Stimulated activated CD4-positive, alpha-beta T cell treated with anti-CD3 and anti-CD28 coated beads, Interleukin-4, amount 100 ng/mL, for 1 hour (primary cell): ENCODE measurements around the gene CMTM4.
A peak's percentile ranks its signal among the peaks of the same experiment; 100 is the strongest.

Experiments
- DNase-seq: peaks from one replicate; pipeline ENCODE4 v3.0.0-alpha.2; 2020

Gene CMTM4

DNA sequence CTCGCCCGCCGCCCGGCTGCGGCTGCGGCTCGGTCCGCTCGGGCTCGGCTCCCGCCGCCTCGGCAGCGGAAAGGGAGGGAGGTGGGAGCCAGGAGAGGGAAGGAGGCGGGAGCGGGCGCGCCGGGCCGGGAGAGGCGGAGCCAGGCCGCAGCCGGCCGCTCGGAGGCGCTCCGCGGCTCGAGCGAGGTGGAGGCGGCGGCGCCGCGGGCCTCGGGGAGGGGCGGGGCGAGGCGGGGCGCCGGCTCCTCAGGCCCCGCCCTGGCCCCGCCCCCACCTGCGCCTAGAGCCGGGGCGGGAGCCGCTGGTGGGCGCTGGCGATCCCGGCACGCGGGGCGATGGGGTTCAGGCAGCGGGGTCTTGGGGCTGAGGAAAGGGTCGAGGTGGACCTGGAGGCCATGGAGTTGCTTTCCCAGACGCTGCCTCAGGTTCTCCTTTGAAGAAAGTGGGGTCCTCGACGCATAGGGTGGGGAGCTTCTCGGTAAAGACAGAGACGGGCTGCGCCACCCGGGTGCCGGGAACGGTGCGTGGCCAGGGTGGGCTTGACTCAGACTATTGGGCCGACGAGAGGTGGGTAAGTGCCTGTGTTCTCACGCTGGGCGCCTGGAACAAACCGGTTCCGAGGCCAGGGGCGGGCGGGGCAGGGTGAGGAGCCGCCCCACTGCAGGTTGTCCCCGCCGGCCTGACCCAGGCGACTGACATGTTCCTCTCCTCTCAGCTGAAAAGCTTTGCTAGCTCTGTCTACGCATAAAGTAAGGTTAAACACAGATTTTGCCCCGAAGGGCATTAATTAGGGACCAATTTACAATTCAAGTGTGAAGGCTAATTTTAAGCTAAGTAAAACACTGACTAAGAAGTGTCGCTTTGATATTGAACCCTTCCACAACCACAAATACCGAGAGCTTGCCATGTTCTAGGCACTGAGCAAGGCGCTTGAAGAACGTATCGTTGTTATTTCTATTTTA is at the start of gene CMTM4:
Gene CMTM4 (minus strand): TSS at position 75 of the 962 bp plus-strand sequence. CDS start 218 bp downstream, outside the sequence.
- DNase-seq = peak; percentile 81

- no peak for DNase-seq
Observed at GRCh38 chr16:66746048-66746447, 49.5 kb upstream of the CMTM4 start.

DNA sequence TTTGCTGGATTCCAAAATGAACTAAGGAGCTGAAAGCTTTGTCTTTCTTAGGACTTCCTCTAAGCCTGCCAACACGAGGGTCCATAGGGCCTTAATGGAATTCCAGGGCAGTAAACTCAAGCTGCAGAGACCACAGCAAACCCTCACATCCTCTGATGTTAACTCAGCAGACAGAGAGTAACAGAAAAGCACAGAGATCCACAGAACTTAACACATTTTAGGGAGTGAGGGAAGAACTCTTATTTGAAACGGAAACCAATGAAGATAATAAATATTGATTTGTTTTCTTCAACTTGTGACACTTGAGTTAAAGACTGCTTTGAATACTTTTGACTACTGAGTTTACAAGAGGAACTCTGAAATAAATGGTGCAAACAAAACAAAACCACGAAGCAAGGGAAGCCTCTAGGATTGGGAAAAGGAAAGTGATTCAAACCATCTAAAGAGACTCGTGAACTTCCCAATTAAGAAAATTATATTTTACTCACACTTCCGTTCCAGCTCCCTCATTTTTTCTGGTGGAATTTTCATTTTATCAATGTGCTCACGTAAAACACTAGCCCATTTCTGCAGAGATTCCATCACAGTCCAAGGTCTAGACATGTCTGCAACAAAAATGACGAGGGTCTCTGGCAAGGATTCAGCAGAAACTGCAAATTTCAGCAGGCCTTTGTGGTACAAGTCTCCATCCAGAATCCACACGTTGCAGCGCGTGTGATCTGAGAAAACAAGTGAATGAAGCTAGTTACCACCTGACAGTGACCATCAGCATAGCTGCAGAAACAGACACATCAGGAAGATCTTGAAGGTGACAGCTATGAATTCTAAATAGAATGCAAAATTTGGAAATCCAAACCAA is 45.6 kb upstream of the CMTM4 start:
- no peak for DNase-seq

DNA sequence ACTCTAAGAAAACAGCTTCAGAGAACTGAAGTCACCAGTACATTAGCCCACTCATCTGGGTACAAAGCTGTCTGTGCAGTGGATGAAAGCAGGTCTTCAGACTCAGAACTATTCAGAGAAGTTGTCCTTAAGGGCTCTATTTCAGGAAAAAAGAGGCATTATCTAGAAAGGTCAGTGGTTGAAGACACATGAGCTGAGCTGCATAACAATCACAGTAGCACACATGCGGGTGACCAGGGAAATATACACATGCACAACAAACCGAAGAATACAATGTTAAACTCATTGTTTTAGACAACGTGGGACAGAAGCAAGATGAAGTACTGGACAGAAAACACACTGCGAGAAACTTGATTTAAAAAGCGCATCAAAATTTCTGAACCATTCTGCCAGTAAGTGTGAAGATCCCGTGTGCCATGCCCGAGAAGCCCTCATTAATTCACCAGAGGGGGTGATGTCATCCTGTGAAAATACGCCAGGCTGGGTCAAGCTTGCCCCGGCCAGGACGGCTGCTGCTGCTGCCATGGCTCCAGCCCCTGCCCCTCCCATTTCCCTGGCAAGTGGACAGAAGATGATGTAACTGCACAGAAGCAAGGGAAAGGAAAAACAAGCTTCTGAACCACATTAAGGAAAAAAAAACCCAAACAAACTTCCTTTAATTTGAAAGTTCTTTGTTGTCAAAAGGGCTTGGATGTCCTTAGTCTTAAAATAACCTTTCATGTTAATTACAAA is 44.8 kb upstream of the CMTM4 start:
- DNase-seq = no peak

- DNase-seq = no peak
Observed at GRCh38 chr16:66740533-66740932, 44.0 kb upstream of the CMTM4 start.

DNA sequence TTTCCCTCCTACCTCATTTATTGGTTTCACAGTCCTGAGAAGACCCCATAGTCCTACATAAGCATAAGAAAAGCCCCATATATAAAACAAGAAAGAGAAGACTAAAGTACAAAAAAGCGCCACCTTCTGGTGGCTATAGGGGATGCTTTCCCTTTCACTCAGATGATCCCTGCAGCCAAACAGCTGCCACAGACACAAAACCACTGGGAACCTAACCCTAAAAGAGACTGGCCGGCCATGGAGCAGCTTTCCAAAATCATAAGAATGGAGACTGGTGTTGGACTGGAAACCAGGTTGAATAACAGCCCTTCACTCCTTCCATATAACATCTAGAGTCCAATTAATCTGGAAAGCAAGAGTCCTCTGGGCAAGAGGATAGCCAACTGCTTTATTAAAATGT is 43.5 kb upstream of the CMTM4 start:
- peak; percentile 9 for DNase-seq

- DNase-seq = no peak
Observed at GRCh38 chr16:66735891-66736290, 39.3 kb upstream of the CMTM4 start.

DNA sequence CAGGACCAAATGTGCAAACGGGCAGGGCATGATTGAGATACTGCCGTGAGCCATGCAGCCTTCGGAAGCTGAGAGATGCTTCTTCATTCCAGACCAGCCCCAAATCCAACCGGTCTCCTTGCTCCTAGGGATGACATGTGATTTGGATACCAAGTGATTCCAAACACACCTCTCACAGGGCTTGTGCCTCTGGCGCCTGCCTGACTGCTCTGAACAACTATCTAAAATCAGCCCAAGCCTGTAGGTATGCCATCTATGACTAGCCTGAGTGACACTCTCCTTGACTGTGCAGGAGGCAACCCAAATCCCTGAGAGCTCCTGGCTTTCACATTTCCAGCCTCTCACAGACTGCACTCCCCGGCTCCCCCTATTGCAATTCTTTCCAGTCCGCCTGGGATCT is 34.6 kb upstream of the CMTM4 start:
- no peak for DNase-seq

- DNase-seq = no peak
Observed at GRCh38 chr16:66728804-66729203, 32.3 kb upstream of the CMTM4 start.

DNA sequence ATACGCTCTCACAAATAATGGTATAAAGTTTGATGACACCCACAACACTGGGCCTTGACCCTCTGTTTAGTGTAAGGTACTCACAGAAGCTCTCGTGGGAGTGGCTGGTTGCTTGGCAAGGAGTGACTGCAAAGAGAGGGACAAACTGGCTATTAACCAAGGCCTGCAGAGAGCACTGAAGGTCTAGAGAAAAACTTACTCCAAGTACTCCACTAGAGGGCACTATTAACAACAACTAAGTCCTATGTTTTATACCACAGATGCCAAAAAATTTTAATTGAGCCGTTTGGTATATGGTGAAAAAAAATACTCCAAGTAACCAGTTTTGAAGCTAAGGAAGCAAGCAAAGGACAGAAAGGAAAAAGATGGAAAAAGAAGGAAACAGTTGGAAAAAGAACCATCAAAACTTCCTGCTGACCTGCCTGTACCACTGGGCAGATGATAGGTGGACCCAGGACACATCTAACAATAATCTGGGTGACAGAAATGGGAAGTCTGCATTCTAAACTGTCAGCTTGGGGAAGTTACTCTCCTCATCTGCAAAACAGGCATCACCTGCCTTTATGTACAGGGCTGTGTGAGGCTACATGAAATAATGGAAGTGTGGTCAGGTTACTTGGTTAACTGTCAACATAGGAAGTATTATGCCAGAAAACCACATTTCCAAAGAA is 31.7 kb upstream of the CMTM4 start:
- no peak for DNase-seq

DNA sequence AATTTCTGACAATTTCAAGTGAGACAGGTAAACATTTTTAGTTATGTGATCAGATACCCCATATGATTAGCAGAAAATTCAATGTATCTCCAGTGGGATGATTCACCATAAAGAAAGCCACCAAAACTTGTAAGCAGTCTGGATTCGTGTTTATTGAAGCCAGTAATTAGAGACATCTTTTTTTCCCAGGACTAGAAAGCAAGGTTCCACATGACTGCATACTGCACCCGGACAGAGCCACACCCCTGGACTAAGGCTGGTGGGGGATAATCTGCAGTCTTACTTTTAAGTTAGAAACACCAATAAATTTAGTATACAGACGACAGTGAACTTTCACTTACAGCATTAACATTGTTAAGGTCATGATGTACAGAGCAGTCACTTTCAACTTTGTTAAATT is 24.2 kb upstream of the CMTM4 start:
- no peak for DNase-seq

DNA sequence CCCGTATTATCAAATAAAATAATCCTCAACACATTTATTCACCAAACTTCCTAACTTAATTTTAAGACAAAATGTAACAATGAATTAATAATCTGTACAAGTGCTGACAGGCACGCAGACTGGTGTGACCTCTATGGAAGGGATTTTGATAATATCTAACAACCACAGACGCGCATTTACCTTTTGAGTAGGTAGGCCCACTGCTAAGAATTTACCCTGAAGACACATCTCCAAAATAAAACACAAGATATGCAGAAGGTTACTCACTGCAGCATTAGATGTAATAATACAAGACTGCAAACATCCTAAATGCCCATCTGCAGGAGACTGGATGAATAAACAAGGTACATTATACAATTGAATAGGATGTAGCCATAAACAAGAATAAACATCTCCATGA is 22.7 kb upstream of the CMTM4 start:
- DNase-seq = no peak

- DNase-seq = no peak
Observed at GRCh38 chr16:66717776-66718175, 21.2 kb upstream of the CMTM4 start.

DNA sequence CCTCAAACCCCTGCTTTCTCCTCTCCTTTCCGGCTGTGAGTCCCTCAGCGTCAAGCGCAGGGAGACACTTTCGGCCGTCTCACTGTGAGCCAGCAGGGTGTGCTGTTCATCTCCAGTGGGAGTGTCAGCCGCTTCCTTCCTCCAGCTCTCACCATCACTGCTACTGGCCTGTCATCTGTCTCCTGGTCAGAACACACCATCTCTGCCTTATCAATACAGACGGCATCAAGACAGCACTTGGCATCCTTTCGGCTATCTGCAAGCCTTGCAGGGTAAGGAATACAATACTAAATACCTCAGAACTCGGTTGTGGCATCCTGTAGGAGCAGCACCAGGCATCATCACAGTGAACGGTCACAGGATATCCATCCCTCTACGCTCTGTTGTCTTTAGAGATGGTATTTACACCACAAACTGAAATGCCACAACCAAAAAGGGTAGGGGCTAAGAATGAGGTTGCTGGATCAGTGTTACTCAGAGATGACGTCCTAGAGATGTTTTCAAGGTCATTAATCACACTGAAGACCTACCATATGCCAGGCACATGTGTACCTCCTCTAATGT is 20.7 kb upstream of the CMTM4 start:
- DNase-seq = no peak

DNA sequence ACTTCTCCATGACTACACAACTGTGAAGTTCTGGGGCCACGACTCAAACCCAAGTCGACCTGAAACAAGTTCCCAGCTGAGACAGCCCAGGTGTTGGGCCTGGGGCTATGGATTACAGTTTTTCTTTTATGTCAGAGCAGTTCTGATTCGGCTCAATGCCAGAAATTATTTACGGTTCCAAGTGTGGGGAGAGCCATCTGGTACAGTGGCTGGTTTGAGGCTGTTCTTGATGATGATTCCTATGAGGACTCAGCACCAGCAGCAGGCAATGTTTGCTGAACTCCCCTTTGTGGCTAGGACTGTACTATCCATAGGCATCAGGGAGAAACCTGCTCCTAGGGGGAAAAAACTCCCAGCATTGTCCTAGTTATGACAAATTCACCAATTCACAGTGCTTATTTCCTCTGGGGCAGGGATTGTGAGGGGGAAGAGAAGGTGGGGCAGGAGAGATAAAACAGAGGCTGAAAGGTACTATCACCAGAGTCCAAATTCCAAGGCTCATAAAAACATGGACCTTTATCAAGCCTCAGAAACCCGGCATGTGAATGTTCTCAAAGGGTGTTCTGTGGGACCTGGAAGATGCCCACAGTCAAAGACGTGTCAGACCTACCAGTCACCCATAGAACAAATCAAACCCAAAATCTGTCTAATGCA is 18.2 kb upstream of the CMTM4 start:
- no peak for DNase-seq

DNA sequence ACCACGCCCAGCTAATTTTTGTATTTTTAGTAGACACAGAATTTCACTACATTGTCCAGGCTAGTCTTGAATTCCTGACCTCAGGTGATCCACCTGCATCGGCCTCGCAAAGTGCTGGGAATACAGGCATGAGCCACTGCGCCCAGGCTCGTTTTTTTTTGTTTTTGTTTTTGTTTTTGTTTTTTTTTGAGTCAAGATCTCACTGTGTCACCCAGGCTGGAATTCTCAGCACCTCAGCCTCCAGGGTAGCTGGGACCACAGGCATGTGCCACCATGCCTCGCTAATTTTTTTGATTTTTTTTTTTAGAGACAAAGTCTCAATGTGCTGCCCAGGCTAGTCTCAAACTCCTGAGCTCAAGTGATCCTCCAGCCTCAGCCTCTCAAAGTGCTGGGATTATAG is 17.5 kb upstream of the CMTM4 start:
- no peak for DNase-seq

DNA sequence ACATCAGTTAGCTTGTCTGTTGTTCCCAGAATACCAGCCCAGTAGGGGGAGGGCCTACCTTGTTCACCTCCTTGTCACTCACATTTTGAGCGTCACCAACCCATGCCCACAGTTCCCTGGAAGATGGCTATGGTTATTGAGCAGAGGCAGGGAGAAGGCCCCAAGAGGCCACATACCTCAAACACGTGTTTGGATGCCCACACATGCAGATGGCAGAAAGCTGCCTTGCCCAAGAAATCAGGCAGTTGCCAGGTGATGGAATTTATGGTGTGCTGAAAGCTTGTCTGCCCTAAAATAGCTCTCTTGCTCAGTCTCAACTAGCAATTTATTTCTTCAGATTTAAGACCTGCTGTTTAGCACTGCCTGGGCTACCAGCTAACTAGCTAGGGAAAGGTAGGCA is 16.5 kb upstream of the CMTM4 start:
- no peak for DNase-seq

- DNase-seq = no peak
Observed at GRCh38 chr16:66712512-66712911, 16.0 kb upstream of the CMTM4 start.

DNA sequence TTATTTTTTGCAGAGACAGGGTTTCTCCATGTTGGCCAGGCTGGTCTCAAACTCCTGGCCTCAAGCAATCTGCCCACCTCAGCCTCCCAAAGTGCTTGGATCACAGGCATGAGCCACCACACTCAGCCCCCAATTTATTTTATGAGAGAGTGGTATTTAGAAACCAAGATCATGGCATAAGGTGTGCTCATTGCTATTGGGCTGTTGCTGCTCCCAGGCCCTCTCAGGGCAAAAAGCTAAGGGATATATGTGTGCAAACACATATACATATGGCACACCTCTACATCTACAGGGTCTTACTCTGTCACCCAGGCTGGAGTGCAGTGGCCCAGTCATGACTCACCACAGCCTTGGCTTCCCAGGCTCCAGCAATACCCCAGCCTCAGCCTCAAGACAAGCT is 15.0 kb upstream of the CMTM4 start:
- no peak for DNase-seq

- no peak for DNase-seq
Observed at GRCh38 chr16:66706506-66706880, 9.9 kb upstream of the CMTM4 start.

- DNase-seq = no peak
Observed at GRCh38 chr16:66705790-66706505, 9.4 kb upstream of the CMTM4 start.
